Glomerular endothelial cell (primary cell): Measurements from ENCODE around the gene RAB8B. TPM values are rescaled to one million over a fixed set of nuclear protein-coding genes. Genes with fewer than 3 reads are reported as not detected.
"Not testable (repeated sequence)": the region's sequence is repeated elsewhere in the genome, so short reads cannot be mapped to it uniquely, and the experiment has no call there.

ENCODE experiments used
- DNase-seq: peaks from one replicate; pipeline ENCODE4 v3.0.0-alpha.2; 2011; ENCODE audit warnings: low read depth, low spot score; ENCODE audit errors: extremely low read depth
- total RNA-seq: library from RNA; depleted of rRNA; stranded (reverse); fragments of >200 nt; gene quantifications from 2 replicates; pipeline ENCODE4 v1.2.3, GENCODE V29; 2015

Gene RAB8B
- total RNA-seq, 1 donor from 2014 or later = 23.2 TPM

DNA sequence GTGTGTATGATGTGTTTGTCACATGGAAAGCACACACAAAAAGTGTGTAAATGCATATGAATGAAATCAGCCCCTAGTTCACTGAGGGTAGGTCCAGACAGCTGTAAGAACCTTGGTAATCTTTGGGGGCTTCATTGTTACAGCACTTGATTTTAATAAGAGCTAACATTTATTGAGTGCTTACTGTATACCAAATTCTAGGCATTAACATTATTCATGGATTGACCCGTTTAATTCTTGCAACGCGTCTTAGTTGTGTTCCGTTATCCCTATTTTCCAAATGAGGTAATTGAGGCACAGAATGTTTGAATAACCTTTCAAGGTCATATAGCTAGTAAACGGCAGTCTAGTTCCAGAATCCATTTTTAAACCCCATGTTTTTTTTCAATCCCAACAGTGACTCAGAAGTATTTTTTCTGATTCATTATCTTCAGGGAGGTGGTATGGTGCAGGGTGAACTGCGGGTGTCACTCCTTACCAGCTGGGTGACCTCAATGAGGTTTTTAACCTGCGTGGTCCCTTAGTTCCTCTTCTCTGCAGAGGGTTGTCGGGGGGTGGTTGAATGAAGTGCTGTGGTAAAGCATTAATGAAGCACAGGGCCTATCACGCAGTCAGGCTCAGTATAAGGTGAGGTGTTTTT lies 14.2 kb downstream of the RAB8B start:
- DNase-seq = no peak

DNA sequence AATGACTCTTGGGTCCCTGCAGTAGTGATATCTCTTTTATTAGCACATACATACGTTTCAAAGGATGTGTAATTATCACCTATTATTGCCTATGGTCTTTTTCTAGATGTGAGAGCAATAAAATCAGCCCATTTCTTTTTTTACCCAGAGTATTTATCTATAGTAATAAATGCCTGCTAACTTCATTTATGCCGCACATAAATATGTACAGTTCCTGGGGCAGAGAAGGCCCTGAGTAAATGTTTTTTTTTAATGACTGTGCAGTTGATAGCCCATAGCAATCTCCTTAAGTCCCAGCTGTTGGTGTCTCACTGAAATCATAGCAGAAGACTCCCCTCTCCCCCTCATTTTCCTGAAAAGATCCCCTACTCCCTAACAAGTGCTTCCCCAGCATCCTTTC lies 16.7 kb downstream of the RAB8B start:
- no peak for DNase-seq

- not testable (repeated sequence) for DNase-seq
These were observed 19.4 kb downstream of the RAB8B start for GRCh38 chr15:63208824-63209223.

DNA sequence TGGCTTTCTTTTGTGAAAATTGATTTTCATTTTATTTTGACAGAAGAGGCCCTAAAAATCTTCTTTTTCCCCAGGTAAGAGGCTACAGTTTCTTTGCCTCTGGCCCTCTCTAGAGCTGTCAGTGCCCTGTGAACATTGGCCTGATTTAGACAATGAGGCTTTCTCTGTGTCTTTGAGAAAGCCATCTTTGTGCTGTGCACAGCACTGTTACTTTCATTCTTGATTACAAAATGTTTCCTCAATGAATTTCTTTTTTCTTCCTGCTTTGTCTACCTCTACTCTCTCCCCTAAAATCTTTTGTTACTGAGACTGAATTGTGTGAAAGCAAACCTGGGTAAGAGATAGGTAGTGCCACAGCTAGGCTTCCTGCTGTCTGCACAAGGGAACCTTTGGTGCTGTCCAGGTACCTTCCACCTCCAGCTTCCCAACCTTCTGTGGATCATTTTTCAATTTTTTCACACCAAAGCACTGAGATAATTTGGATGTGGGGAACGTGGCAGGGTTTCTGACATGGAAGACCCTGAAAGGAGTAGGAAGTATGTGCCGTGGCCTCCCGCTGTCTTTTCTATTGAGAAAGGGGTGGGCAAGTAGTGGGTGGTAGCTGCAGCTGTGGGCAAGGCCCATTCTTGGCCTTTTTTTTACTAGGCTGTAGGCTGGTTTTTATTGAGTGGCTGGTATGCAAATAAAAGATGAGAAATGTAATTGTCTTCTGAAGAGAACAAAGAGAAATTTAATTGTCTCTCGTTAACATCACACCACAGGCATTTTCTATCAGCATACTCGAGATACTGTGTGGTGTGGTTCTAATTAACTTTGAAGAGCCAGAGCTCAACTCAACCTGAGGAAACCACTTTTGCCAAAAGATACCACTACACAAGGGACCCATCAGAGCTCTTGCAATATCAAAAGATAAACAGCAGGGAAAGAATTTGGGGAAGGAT lies 21.0 kb downstream of the RAB8B start:
- DNase-seq = no peak

GRCh38 chr15:63211092-63211490 lies 21.7 kb downstream of the RAB8B start:
- no peak for DNase-seq

DNA sequence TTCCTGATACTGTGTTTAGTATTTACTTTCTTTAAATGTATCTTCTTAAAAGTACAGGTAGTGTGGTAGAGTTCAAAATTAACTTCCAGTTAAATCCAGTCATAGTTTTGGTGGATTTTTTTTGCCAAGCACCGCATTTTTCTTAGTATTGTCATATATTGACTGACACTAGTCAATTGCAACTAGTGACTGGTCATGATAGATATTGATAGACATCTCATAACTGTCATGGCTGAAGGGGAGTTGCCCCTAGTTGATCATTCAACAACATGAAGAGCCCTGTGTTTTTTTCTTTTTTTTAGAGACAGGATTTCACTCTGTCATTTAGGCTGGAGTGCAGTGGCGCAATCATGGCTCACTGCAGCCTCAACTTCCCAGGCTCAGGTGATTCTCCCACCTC lies 22.1 kb downstream of the RAB8B start:
- DNase-seq = no peak

- no peak for DNase-seq
These were observed 22.9 kb downstream of the RAB8B start for GRCh38 chr15:63212050-63213004.

GRCh38 chr15:63218100-63218808 lies 28.8 kb downstream of the RAB8B start:
- DNase-seq = no peak

- DNase-seq = no peak
These were observed 29.8 kb downstream of the RAB8B start for GRCh38 chr15:63219196-63219710.

GRCh38 chr15:63221346-63221745 lies 31.9 kb downstream of the RAB8B start:
- DNase-seq = no peak

GRCh38 chr15:63223463-63223862 lies 34.1 kb downstream of the RAB8B start:
- DNase-seq = no peak

DNA sequence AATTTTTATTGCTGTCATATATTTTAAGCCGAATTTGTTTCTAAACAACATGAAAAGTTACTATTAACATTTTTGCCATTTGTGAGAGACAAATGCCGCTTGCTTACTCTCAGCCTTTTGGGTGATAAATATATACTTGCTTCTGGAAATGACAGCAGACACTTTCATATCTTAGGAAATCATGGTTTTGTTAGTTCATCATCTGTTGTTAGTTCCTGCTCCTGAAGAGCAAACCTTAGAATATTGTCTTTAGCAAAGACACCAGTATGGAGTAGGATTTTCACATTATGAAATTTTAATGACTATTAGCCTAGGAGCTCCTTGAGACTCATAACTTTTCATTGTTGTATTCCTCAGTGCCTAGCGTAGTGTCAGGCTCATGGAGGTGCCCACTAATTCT lies 36.0 kb downstream of the RAB8B start:
- no peak for DNase-seq

GRCh38 chr15:63226155-63226883 lies 36.9 kb downstream of the RAB8B start:
- DNase-seq = no peak

DNA sequence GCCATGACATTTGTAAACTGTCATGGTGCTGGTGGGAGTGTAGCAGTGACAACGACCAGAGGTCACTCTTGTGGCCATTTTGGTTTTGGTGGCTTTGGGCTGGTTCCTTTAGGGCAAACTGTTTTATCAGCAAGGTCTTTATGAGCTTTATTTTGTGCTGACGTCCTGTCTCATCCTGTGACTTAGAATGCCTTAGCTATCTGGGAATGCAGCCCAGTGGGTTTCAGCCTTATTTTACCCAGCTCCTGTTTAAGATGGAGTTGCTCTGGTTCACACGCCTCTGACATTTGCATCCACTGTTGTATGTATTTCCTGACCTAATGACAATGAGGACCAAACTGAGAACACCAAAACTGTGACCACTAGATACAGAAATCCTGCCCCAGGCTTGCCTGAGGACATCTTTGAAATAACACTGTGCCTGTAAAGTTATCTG lies 37.6 kb downstream of the RAB8B start:
- DNase-seq = no peak

DNA sequence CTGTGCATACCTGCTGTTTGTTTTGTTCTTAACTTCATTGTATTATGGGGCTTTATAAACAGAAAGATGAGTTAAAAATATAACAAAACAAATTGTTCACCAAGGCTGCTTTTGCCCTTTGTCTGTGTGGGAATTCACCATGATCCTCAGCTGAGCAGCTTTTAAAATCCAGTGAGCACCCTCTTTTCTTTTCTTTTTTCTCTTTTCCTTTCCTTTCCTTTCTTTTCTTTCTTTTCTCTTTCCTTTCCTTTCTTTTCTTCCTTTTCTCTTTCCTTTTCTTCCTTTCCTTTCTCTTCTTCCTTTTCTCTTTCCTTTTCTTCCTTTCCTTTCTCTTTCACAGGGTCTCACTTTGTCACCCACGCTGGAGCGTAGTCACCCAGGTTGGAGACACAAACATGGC lies 38.3 kb downstream of the RAB8B start:
- DNase-seq = no peak

GRCh38 chr15:63231206-63231605 lies 41.8 kb downstream of the RAB8B start:
- no peak for DNase-seq

DNA sequence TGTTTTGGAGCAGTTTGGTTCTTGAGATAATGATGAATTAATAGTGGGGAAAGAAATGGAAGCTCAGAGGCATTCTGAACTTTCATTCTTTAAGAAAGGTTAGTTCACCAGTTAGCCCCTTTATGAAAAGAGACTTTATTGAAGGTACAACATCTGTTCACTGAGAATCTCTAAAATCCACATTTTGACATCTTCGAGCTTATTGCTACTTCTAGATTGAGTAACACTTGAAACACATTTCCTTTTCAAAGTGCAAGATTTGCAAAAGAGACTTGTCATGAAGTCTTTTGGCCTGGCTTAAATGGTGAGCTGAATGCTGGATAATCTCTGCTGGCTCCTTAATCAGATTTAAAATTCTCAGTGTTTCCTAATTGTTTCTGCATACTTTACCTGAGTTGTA lies 42.3 kb downstream of the RAB8B start:
- no peak for DNase-seq

- DNase-seq = no peak
These were observed 43.0 kb downstream of the RAB8B start for GRCh38 chr15:63232405-63232804.

DNA sequence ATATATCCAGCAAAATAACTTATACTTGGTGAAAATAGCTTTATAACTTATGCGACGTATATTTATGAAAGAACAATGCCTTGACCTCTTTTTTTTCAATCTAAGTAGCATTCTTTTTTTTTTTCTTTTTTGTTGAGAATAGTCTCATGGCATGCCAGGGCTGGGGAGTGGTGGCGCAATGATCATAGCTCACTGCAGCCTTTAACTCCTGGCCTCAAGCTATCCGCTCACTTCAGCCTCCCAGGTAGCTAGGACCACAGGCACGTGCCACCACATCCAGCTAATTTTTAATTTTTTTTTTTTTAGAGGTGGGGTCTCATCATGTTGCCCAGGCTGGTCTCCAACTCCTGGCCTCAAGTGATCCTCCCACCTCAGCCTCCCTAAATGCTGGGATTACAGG lies 43.5 kb downstream of the RAB8B start:
- DNase-seq = no peak
